Neural cell (in vitro differentiated cells): ENCODE results near the gene SUPT4H1. TPM values are rescaled to one million over a fixed set of nuclear protein-coding genes. Genes with fewer than 3 reads are reported as not detected.

Experiments
- H2AFZ ChIP-seq: fragments of 200-600, 300-800 bp; sonication (generic), shearing (Covaris generic); 2 replicates; pipeline ENCODE4 v1.6.0; 2014; ENCODE audit warnings: low read depth, mild to moderate bottlenecking, antibody characterized with exemption, low read length, moderate library complexity
- H3F3A ChIP-seq: fragments of 200-600 bp; shearing (Covaris generic); 2 replicates; pipeline ENCODE4 v1.6.1; 2016; ENCODE audit warnings: mild to moderate bottlenecking, moderate library complexity, mixed read lengths, antibody characterized with exemption, low read length; ENCODE audit not compliant: insufficient read depth, poor library complexity, severe bottlenecking
- H3K27ac ChIP-seq: fragments of 200-600, 300-800 bp; sonication (generic), shearing (Covaris generic); 2 replicates; pipeline ENCODE4 v1.5.1; 2014; ENCODE audit warnings: mild to moderate bottlenecking, low read length, moderate library complexity
- H3K27me3 ChIP-seq: fragments of 300-800, 200-600 bp; sonication (generic), shearing (Covaris generic); 2 replicates; pipeline ENCODE4 v1.6.0; 2014; ENCODE audit warnings: mild to moderate bottlenecking, low read depth, low read length, moderate library complexity; ENCODE audit not compliant: insufficient read depth
- H3K36me3 ChIP-seq: fragments of 300-800, 200-600 bp; sonication (generic), shearing (Covaris generic); 2 replicates; pipeline ENCODE4 v1.5.1; 2014; ENCODE audit warnings: mild to moderate bottlenecking, antibody characterized with exemption, low read length, moderate library complexity; ENCODE audit not compliant: insufficient read depth
- H3K4me2 ChIP-seq: fragments of 300-800, 200-600 bp; sonication (generic), shearing (Covaris generic); 2 replicates; pipeline ENCODE4 v1.6.0; 2014; ENCODE audit warnings: mild to moderate bottlenecking, low read length
- H3K4me3 ChIP-seq: fragments of 300-800, 200-600 bp; sonication (generic), shearing (Covaris generic); 2 replicates; pipeline ENCODE4 v1.5.1; 2014; ENCODE audit warnings: mild to moderate bottlenecking, low read length, moderate library complexity
- H3K79me2 ChIP-seq: fragments of 200-600 bp; shearing (Covaris generic); replicated peaks from 2 replicates; pipeline ENCODE4 v1.6.0; 2014; ENCODE audit warnings: mild to moderate bottlenecking, low read length, moderate library complexity; ENCODE audit not compliant: insufficient read depth
- H3K9ac ChIP-seq: fragments of 300-800, 200-600 bp; sonication (generic), shearing (Covaris generic); 2 replicates; pipeline ENCODE4 v1.6.1; 2016; ENCODE audit warnings: mild to moderate bottlenecking, low read length, mixed read lengths
- H3K9me2 ChIP-seq: fragments of 200-600 bp; shearing (Covaris generic); 2 replicates; pipeline ENCODE4 v1.6.1; 2016; ENCODE audit warnings: mild to moderate bottlenecking, low read length, mixed read lengths; ENCODE audit not compliant: insufficient read depth
- H3K9me3 ChIP-seq: fragments of 200-600, 300-800 bp; sonication (generic), shearing (Covaris generic); 2 replicates; pipeline ENCODE4 v1.6.1; 2016; ENCODE audit warnings: mild to moderate bottlenecking, mixed run types, low read length, moderate library complexity, mixed read lengths
- H4K20me1 ChIP-seq: fragments of 200-600 bp; shearing (Covaris generic); 2 replicates; pipeline ENCODE4 v1.6.1; 2016; ENCODE audit warnings: mild to moderate bottlenecking, mixed run types; ENCODE audit not compliant: insufficient read depth
- CTCF ChIP-seq: fragments of 450-650 bp; IDR thresholded peaks from 2 replicates; pipeline ENCODE4 v1.5.1; 2014; ENCODE audit warnings: antibody characterized with exemption, mild to moderate bottlenecking, moderate library complexity; ENCODE audit not compliant: poor library complexity, severe bottlenecking
- EP300 ChIP-seq: fragments of 450-650 bp; conservative IDR thresholded peaks from 2 replicates; pipeline ENCODE4 v1.6.1; 2014; ENCODE audit warnings: antibody characterized with exemption, mild to moderate bottlenecking, moderate library complexity; ENCODE audit not compliant: poor library complexity, severe bottlenecking
- EZH2 ChIP-seq: fragments of 200-600, 300-800 bp; shearing (Covaris generic), sonication (generic); IDR thresholded peaks from 2 replicates; pipeline ENCODE4 v1.6.1; 2014; ENCODE audit warnings: antibody characterized with exemption, low read length, borderline replicate concordance, mild to moderate bottlenecking; ENCODE audit not compliant: insufficient read depth, poor library complexity, severe bottlenecking
- MXI1 ChIP-seq: fragments of 450-650 bp; conservative IDR thresholded peaks from 2 replicates; pipeline ENCODE4 v1.6.1; 2014; ENCODE audit warnings: antibody characterized with exemption, mild to moderate bottlenecking; ENCODE audit not compliant: poor library complexity, severe bottlenecking
- POLR2AphosphoS5 ChIP-seq: IDR thresholded peaks from 2 replicates; pipeline ENCODE4 v1.6.1; 2012
- RAD21 ChIP-seq: fragments of 450-650 bp; conservative IDR thresholded peaks from 2 replicates; pipeline ENCODE4 v1.6.1; 2014; ENCODE audit warnings: antibody characterized with exemption, mild to moderate bottlenecking, moderate library complexity
- REST ChIP-seq: IDR thresholded peaks from 2 replicates; pipeline ENCODE4 v1.6.1; 2012; ENCODE audit warnings: borderline replicate concordance
- SMC3 ChIP-seq: fragments of 450-650 bp; conservative IDR thresholded peaks from 2 replicates; pipeline ENCODE4 v1.6.1; 2014; ENCODE audit warnings: antibody characterized with exemption, mild to moderate bottlenecking, moderate library complexity; ENCODE audit not compliant: poor library complexity
- TAF1 ChIP-seq: IDR thresholded peaks from 2 replicates; pipeline ENCODE4 v1.6.1; 2012; ENCODE audit warnings: low read depth
- polyA plus RNA-seq: library from polyadenylated mRNA; depleted of rRNA; stranded (reverse); fragments of >200 nt; gene quantifications from 2 replicates; pipeline ENCODE4 v1.2.3, GENCODE V29; 2014

The SUPT4H1 gene
- polyA plus RNA-seq, 1 donor from 2014 or later = 109 TPM

GRCh38 chr17:58307468-58308172, 44.4 kb downstream of the SUPT4H1 start:
- no peaks in the 10 kb centered on the region for H3K9me3 ChIP-seq
- no peak overlapping the region for H3K4me3 ChIP-seq
- H3K4me2 ChIP-seq = no peak overlapping the region
- TF ChIP-seq SMC3 (no peak), POLR2AphosphoS5 (no peak), EZH2 (no peak), EP300 (no peak), MXI1 (no peak), RAD21 (no peak), REST (no peak), TAF1 (no peak), CTCF (no peak)
- no peaks in the 10 kb centered on the region for H3K9me2 ChIP-seq
- H3K27ac ChIP-seq = no peak overlapping the region
- no peaks in the 10 kb centered on the region for H3F3A ChIP-seq
- no peaks in the 10 kb centered on the region for H3K36me3 ChIP-seq
- no peaks in the 10 kb centered on the region for H4K20me1 ChIP-seq
- H2AFZ ChIP-seq = no peak overlapping the region
- H3K79me2 ChIP-seq = no peaks in the 10 kb centered on the region
- H3K9ac ChIP-seq = no peak overlapping the region
- H3K27me3 ChIP-seq = no peaks in the 10 kb centered on the region

- no peak overlapping the region for H2AFZ ChIP-seq
Observed at GRCh38 chr17:58306131-58306951, 45.7 kb downstream of the SUPT4H1 start.

More at GRCh38 chr17:58306131-58306951, 45.7 kb downstream of the SUPT4H1 start:
- Histone ChIP-seq H3K9me2 (no peaks in the 10 kb centered on the region), H3K9me3 (no peaks in the 10 kb centered on the region), H3F3A (no peaks in the 10 kb centered on the region), H3K36me3 (no peaks in the 10 kb centered on the region), H4K20me1 (no peaks in the 10 kb centered on the region), H3K4me3 (no peak overlapping the region), H3K4me2 (no peak overlapping the region), H3K79me2 (no peaks in the 10 kb centered on the region), H3K27ac (no peak overlapping the region), H3K9ac (no peak overlapping the region), H3K27me3 (no peaks in the 10 kb centered on the region)
- TF ChIP-seq POLR2AphosphoS5 = no peak
- TF ChIP-seq EP300 = no peak
- no peak for TF ChIP-seq CTCF
- no peak for TF ChIP-seq SMC3
- TF ChIP-seq RAD21 = no peak
- no peak for TF ChIP-seq TAF1
- no peak for TF ChIP-seq REST
- no peak for TF ChIP-seq MXI1
- TF ChIP-seq EZH2 = no peak
